Hepatocyte (in vitro differentiated cells): ENCODE data around the gene MAGOHB. TPM values are rescaled to one million over a fixed set of nuclear protein-coding genes. Genes with fewer than 3 reads are reported as not detected.

Experiments used
- DNase-seq: peaks from one replicate; pipeline ENCODE4 v3.0.0-alpha.2; 2016; ENCODE audit warnings: low spot score
- H2AFZ ChIP-seq: fragments of 200-600 bp; sonication (generic); 2 replicates; pipeline ENCODE4 v1.6.0; 2016; ENCODE audit warnings: antibody characterized with exemption, mild to moderate bottlenecking
- H3K27ac ChIP-seq: fragments of 200-600 bp; sonication (generic); 2 replicates; pipeline ENCODE4 v1.5.1; 2016; ENCODE audit warnings: mild to moderate bottlenecking
- H3K27me3 ChIP-seq: fragments of 200-600 bp; sonication (generic); 2 replicates; pipeline ENCODE4 v1.6.1; 2016
- H3K36me3 ChIP-seq: fragments of 200-600 bp; sonication (generic); replicated peaks from 2 replicates; pipeline ENCODE4 v1.5.1; 2016; ENCODE audit warnings: low read depth; ENCODE audit not compliant: insufficient read depth
- H3K4me1 ChIP-seq: fragments of 200-600 bp; sonication (generic); 2 replicates; pipeline ENCODE4 v1.5.1; 2016; ENCODE audit warnings: mild to moderate bottlenecking, moderate library complexity; ENCODE audit not compliant: insufficient read depth
- H3K4me2 ChIP-seq: fragments of 200-600 bp; sonication (generic); 2 replicates; pipeline ENCODE4 v1.6.0; 2016
- H3K4me3 ChIP-seq: fragments of 200-600 bp; sonication (generic); 2 replicates; pipeline ENCODE4 v1.5.1; 2016; ENCODE audit warnings: mild to moderate bottlenecking
- H3K79me2 ChIP-seq: fragments of 200-600 bp; sonication (generic); 2 replicates; pipeline ENCODE4 v1.6.0; 2017; ENCODE audit warnings: mild to moderate bottlenecking
- H3K9me2 ChIP-seq: fragments of 200-600 bp; sonication (generic); replicated peaks from 2 replicates; pipeline ENCODE4 v1.6.0; 2017; ENCODE audit warnings: mild to moderate bottlenecking; ENCODE audit not compliant: insufficient read depth
- H3K9me3 ChIP-seq: fragments of 200-600 bp; sonication (generic); 2 replicates; pipeline ENCODE4 v1.5.1; 2016; ENCODE audit warnings: low read depth, mild to moderate bottlenecking
- H4K20me1 ChIP-seq: fragments of 200-600 bp; sonication (generic); 2 replicates; pipeline ENCODE4 v1.6.0; 2016; ENCODE audit warnings: mild to moderate bottlenecking; ENCODE audit not compliant: insufficient read depth, poor library complexity, severe bottlenecking
- EZH2 ChIP-seq: fragments of 200-600 bp; sonication (generic); IDR thresholded peaks from 2 replicates; pipeline ENCODE4 v1.6.1; 2016; ENCODE audit warnings: antibody characterized with exemption, mild to moderate bottlenecking, borderline replicate concordance
- EZH2phosphoT487 ChIP-seq: fragments of 200-600 bp; sonication (generic); IDR thresholded peaks from one replicate; pipeline ENCODE4 v1.6.1; 2018; ENCODE audit warnings: antibody characterized with exemption, mild to moderate bottlenecking, low read depth, moderate library complexity; ENCODE audit not compliant: unreplicated experiment, severe bottlenecking
- WGBS: methylation state at CpG from one replicate; pipeline ENCODE4 v1.1.6; 2016; ENCODE audit warnings: low lambda C conversion rate; ENCODE audit errors: missing lambda C conversion rate; 5-methylcytosine and 5-hydroxymethylcytosine counted together
- polyA plus RNA-seq: library from polyadenylated mRNA; unstranded; fragments of >200 nt; fragmentation: Nextera tagmentation; extraction: Ambion mirVana; gene quantifications from 2 replicates; pipeline ENCODE4 v1.2.1, GENCODE V29; 2016
- total RNA-seq: library from RNA; depleted of rRNA; stranded (reverse); fragments of >200 nt; gene quantifications from 2 replicates; pipeline ENCODE4 v1.2.3, GENCODE V29; 2014
- TF ChIP-seq, protein P1 (sequence below): fragments of 200-600 bp; sonication (generic); IDR thresholded peaks from 2 replicates; pipeline ENCODE4 v1.5.1; 2016; ENCODE audit warnings: antibody characterized with exemption, mild to moderate bottlenecking; ENCODE audit not compliant: poor library complexity

Gene MAGOHB
- total and polyA plus RNA-seq, 2 experiments from 2014 or later = 21.4 to 40.2 TPM

- Histone ChIP-seq H3K79me2 (no peaks in the 10 kb centered on the region), H3K4me3 (no peak overlapping the region), H3K36me3 (no peaks in the 10 kb centered on the region), H2AFZ (no peak overlapping the region), H3K27me3 (no peaks in the 10 kb centered on the region), H3K4me2 (no peak overlapping the region), H3K9me2 (no peaks in the 10 kb centered on the region), H3K9me3 (no peaks in the 10 kb centered on the region), H3K27ac (no peak overlapping the region), H3K4me1 (peaks cover 4% of the 10 kb centered on the region), H4K20me1 (no peaks in the 10 kb centered on the region)
- DNase-seq = no peak
- TF ChIP-seq EZH2phosphoT487 (no peak), EZH2 (no peak)
- TF ChIP-seq, protein P1, sequence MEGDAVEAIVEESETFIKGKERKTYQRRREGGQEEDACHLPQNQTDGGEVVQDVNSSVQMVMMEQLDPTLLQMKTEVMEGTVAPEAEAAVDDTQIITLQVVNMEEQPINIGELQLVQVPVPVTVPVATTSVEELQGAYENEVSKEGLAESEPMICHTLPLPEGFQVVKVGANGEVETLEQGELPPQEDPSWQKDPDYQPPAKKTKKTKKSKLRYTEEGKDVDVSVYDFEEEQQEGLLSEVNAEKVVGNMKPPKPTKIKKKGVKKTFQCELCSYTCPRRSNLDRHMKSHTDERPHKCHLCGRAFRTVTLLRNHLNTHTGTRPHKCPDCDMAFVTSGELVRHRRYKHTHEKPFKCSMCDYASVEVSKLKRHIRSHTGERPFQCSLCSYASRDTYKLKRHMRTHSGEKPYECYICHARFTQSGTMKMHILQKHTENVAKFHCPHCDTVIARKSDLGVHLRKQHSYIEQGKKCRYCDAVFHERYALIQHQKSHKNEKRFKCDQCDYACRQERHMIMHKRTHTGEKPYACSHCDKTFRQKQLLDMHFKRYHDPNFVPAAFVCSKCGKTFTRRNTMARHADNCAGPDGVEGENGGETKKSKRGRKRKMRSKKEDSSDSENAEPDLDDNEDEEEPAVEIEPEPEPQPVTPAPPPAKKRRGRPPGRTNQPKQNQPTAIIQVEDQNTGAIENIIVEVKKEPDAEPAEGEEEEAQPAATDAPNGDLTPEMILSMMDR = no peak
- WGBS = 83% methylated on average over 3 of the region's 3 CpGs
Observed at GRCh38 chr12:10633541-10633940, 20.1 kb upstream of the MAGOHB start.

- H3K27ac ChIP-seq = no peak overlapping the region
- H3K4me3 ChIP-seq = no peak overlapping the region
- H4K20me1 ChIP-seq = no peaks in the 10 kb centered on the region
- no peaks in the 10 kb centered on the region for H3K36me3 ChIP-seq
- no peak for DNase-seq
- H3K4me1 ChIP-seq = peaks cover 4% of the 10 kb centered on the region
- H2AFZ ChIP-seq = no peak overlapping the region
- no peaks in the 10 kb centered on the region for H3K27me3 ChIP-seq
- TF ChIP-seq, protein P1 = no peak
- TF ChIP-seq EZH2 = no peak
- TF ChIP-seq EZH2phosphoT487 = no peak
- no peaks in the 10 kb centered on the region for H3K9me2 ChIP-seq
- H3K79me2 ChIP-seq = no peaks in the 10 kb centered on the region
- no peaks in the 10 kb centered on the region for H3K9me3 ChIP-seq
- H3K4me2 ChIP-seq = no peak overlapping the region
Observed at GRCh38 chr12:10632226-10632625, 18.8 kb upstream of the MAGOHB start.

- no peaks in the 10 kb centered on the region for H3K9me3 ChIP-seq
- TF ChIP-seq EZH2phosphoT487 (no peak), EZH2 (no peak)
- TF ChIP-seq, protein P1 = no peak
- 73% methylated on average over 3 of the region's 3 CpGs for WGBS
Observed at GRCh38 chr12:10624605-10625004, 11.2 kb upstream of the MAGOHB start.

DNA sequence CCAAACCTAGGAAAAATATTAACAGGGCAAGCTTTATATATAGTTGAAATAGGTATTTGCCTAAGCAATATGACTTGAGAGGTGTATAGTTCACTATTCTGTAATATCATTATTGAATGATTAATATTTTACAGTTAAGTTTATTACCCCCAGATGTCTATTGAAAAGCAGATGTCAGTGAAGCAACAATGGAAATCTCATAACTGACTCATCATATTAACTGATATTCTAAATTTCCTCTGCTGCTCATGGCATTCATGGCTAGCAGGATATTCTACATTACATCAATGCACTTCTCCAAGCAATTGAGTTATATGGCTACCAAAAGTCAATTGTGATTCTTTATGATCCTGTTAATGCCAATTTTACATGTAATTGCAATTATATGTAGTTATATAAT is 9.7 kb upstream of the MAGOHB start:
- H4K20me1 ChIP-seq = no peaks in the 10 kb centered on the region

More at GRCh38 chr12:10624605-10625004, 11.2 kb upstream of the MAGOHB start:
- no peak overlapping the region for H3K4me2 ChIP-seq
- peaks cover 3% of the 10 kb centered on the region for H3K27me3 ChIP-seq
- no peaks in the 10 kb centered on the region for H4K20me1 ChIP-seq
- DNase-seq = no peak
- H2AFZ ChIP-seq = no peak overlapping the region
- no peak overlapping the region for H3K4me3 ChIP-seq
- no peak overlapping the region for H3K27ac ChIP-seq
- no peaks in the 10 kb centered on the region for H3K9me2 ChIP-seq
- H3K36me3 ChIP-seq = no peaks in the 10 kb centered on the region
- H3K4me1 ChIP-seq = no peaks in the 10 kb centered on the region
- no peaks in the 10 kb centered on the region for H3K79me2 ChIP-seq

More for the DNA sequence above, 9.7 kb upstream of the MAGOHB start:
- Histone ChIP-seq H3K4me1 (no peaks in the 10 kb centered on the region), H3K4me2 (no peak overlapping the region), H3K9me3 (no peaks in the 10 kb centered on the region), H3K27me3 (peaks cover 3% of the 10 kb centered on the region), H3K27ac (no peak overlapping the region), H3K4me3 (no peak overlapping the region), H3K9me2 (no peaks in the 10 kb centered on the region), H2AFZ (no peak overlapping the region), H3K36me3 (no peaks in the 10 kb centered on the region), H3K79me2 (no peaks in the 10 kb centered on the region)
- DNase-seq = no peak
- TF ChIP-seq EZH2 (no peak), EZH2phosphoT487 (no peak)
- TF ChIP-seq, protein P1 = no peak
